CD1c-positive myeloid dendritic cell (primary cell): ENCODE measurements around the gene POLK.
"Not testable (repeated sequence)": the region's sequence is repeated elsewhere in the genome, so short reads cannot be mapped to it uniquely, and the experiment has no call there.

ENCODE experiments used
- DNase-seq: peaks from one replicate; pipeline ENCODE4 v3.0.0-alpha.2; 2016; ENCODE audit errors: extremely low spot score

POLK gene

GRCh38 chr5:75510836-75511434 is 756 bp upstream of the POLK start:
- no peak for DNase-seq

DNA sequence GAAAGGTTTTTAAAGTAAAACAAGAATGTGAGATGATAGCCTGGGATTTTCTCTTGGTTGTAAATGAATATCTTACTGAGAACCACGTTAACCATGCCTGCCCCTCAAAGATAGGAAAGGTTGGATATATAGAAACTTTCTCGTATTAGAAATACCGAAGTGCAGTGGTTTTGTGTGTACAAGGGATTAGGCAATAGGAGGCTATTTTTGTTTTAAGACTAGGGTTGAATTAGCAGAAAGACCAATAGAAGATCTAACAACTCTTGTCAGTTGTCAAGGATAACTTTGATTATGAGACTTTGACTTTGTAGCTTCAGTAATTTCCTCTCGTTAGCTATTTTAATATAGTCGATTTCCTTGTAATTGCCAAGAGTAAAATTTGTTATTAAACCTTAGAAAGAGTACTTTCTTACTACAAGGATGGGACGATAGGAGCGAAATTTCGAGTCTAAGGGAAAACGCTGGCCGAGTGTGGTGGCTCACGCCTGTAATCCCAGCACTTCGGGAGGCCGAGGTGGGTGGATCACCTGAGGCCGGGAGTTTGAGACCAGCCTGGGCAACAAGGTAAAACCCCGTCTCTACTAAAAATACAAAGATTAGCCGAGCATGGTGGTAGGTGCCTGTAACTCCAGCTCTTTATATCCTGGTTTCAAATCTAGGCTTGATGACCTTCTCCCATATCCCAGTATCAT is 838 bp downstream of the POLK start:
- DNase-seq = peak; percentile 13

DNA sequence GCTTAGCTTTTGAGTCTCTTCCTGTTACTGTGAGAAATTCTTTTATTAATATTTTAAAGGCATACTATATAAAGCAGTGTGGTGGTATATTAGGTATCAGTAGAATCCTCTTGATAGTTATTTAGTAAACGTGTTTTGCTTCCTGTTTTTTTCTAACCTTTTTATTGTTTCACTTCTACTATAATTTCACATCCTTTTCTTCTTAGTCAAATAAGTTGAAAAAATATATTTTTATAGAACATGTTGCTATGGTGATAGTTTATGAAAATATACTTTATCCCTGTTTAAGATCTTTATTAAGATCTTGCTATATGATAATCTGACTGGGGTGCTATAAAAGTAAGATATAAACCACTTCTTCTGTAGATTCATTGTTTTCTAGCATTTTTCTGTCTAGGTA is 2.1 kb downstream of the POLK start:
- DNase-seq = peak; percentile 43

DNA sequence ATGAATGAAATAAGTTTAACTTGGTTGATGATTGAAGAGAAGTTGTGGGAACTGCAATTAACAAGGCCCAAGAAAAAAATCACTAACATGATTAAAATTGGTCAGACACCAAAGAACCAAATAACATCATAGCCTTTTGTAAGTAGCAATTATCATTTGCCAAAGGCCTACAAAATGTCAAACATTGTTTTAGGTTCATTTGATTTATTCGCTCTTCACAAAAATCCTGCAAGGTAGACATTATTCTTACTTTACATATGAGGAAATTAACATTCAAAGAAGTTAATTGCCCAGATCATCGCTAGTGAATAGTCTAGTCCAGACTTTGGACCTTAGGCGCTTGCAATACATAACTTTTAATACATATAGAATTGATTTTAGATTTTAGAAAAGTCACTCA is 2.6 kb downstream of the POLK start:
- DNase-seq = no peak

DNA sequence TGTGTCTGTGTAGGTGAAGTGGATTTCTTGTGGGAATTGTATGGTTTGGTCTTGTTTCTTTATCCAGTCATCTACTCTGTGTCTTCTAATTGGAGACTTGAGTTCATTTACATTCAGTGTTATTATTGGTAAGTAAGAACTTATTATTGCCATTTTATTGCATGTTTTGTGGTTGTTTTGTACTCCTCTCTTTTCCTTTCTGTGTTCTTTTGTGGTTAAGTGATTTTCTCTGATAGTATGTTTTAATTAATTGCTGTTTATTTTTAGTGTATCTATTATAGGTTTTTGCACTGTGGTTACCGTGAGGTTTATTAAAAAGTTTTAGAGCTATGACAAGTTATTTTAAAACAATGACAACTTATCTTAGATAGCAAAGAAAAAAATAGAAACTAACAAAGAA is 8.1 kb downstream of the POLK start:
- no peak for DNase-seq

DNA sequence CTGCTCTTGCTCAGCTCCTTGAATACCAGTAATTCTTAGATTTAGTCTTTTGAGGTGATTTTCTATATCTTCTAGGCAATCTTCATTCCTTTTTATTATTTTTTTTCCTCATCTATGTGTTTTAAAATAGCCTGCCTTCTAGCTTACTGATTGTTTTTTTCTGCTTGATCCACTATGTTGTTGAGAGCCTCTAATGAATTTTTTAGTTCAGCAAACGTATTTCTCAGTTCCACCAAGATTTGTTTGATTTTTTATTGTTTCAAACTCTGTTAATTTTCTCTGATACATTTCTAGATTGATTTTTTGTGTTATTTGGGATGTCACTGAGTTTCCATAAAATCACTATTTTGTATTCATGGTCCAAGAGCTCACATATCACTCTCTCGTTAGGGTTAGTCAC is 9.5 kb downstream of the POLK start:
- DNase-seq = no peak

DNA sequence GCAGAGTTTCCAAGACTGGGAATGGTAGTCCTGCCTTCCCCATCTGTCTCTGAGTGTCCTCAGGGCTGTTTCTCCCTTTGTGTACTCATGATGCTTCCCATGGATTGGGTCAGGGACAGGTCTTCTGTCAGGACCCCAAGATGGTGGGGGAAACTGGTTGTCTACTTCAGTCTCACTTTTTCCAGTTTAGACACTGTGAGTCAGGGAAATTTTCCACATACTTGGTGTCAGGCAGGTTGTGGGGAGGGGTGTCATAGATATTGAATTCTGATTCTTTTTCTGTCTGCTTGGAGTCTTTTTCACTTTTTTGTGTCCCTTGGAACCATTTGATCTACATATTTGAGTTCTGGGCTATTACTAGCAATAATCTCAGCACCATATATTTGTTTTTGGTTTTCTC is 10.3 kb downstream of the POLK start:
- DNase-seq = no peak

GRCh38 chr5:75522542-75522941 is 10.9 kb downstream of the POLK start:
- no peak for DNase-seq

DNA sequence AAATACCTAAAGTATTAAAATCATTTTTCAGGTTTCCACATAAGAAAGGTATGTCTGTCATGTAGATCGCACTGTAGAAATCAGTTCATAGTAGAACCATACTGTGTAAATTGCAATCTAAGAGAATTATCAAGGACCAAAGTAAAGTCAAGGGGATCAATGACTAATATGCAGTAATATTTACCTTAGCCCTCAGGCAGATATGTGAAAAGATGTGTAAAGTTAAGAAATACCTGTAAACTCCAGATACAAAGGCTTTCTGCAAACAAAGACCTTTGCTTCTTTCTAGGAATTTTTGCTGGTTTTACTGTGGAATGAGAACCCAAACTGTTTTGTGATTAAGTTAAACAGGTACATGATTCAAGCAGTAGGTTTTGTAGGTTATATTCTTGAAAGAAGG is 11.6 kb downstream of the POLK start:
- DNase-seq = no peak

GRCh38 chr5:75524071-75524470 is 12.4 kb downstream of the POLK start:
- peak; percentile 74 for DNase-seq

GRCh38 chr5:75524591-75524990 is 12.9 kb downstream of the POLK start:
- DNase-seq = no peak

GRCh38 chr5:75525344-75525743 is 13.7 kb downstream of the POLK start:
- DNase-seq = peak; percentile 27

DNA sequence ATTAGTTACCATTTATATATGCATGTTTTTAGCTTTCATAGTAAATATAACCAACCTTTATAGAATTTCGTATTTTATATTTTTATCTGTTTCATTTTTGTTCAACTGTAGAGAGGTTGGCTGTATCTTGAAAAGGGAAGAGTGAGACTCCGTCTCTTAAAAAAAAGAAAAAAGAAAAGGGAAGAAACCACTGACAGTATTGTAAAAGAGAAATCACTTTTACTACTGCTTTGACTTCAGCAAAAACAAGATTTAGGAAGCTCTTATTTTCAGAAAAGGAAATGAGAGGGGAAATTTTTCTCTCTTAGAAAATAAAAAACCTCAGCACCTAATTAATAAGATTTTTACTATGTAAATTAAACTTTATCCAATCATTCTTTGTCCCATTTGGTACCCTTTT is 14.4 kb downstream of the POLK start:
- DNase-seq = peak; percentile 69

DNA sequence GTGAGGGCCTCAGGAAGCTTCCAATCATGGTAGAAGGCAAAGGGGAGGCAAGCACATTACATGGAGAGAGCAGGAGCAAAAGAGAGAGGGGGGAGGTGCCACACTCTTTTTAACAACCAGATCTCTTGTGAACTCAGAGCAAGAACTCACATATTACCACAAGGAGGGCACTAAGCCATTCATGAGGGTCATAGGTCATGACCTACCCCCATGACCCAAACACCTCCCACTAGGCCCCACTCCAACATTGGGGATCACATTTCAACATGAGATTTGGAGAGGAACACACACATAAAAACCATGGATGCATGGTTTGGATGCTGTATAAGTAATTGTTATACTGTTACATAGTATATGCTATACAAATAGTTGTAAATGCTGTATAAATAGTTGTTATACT is 17.5 kb downstream of the POLK start:
- no peak for DNase-seq

- DNase-seq = no peak
Observed at GRCh38 chr5:75532190-75532589, 20.5 kb downstream of the POLK start.

DNA sequence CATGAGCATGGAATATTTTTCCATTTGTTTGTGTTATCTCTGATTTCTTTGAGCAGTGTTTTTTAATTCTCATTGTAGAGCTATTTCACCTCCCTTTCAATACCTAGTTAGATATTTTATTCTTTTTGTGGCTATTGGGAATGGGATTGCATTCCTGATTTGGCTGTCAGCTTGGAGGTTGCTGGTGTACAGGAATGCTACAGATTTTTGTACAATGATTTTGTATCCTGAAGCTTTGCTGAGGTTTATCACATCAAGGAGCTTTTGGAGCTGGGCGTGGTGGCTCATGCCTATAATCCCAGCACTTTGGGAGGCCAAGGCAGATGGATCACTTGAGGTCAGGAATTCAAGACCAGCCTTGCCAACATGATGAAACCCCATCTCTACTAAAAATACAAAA is 22.0 kb downstream of the POLK start:
- DNase-seq = not testable (repeated sequence)

GRCh38 chr5:75534734-75535133 is 23.0 kb downstream of the POLK start:
- DNase-seq = no peak

- DNase-seq = no peak
Observed at GRCh38 chr5:75536147-75536546, 24.5 kb downstream of the POLK start.

- DNase-seq = no peak
Observed at GRCh38 chr5:75536694-75537360, 25.1 kb downstream of the POLK start.

DNA sequence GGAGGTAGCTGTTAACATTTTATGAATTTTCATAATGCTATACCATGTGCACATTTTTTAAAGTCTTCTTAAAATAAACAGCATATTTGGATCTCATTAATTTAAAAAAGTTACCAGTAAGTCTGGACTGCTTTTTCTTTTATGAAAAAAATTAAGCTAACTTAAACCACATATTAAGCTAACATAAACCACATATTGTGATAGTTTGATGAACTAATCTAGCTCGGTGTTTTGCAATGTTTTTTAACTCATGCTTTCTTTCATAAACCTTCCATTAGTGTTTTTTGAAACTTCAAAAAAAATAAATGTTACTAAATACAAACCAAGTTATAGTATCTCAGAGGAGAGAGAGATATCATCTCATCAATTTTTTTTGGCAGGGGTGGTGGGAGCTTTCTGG is 26.5 kb downstream of the POLK start:
- DNase-seq = no peak

- no peak for DNase-seq
Observed at GRCh38 chr5:75545131-75545530, 33.4 kb downstream of the POLK start.

DNA sequence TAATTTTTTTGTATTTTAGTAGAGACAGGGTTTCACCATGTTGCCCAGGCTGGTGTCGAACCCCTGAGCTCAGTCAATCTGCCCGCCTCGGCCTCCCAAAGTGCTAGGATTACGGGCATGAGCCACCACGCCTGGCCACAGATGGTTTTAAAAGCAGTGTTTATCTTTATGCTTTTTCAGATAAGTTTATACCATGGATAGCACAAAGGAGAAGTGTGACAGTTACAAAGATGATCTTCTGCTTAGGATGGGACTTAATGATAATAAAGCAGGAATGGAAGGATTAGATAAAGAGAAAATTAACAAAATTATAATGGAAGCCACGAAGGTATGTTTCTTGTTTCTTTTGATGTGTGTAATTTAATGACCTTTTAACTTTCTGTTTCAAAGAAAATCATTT is 35.1 kb downstream of the POLK start:
- DNase-seq = no peak

- no peak for DNase-seq
Observed at GRCh38 chr5:75547812-75548211, 36.1 kb downstream of the POLK start.
